Measurements from ENCODE around the gene APOA5. TPM values are rescaled to one million over a fixed set of nuclear protein-coding genes. Genes with fewer than 3 reads are reported as not detected.
"Not testable (repeated sequence)": the region's sequence is repeated elsewhere in the genome, so short reads cannot be mapped to it uniquely, and the experiment has no call there.

The APOA5 gene
- total RNA-seq, 1 donor from 2014 or later = not detected

DNA sequence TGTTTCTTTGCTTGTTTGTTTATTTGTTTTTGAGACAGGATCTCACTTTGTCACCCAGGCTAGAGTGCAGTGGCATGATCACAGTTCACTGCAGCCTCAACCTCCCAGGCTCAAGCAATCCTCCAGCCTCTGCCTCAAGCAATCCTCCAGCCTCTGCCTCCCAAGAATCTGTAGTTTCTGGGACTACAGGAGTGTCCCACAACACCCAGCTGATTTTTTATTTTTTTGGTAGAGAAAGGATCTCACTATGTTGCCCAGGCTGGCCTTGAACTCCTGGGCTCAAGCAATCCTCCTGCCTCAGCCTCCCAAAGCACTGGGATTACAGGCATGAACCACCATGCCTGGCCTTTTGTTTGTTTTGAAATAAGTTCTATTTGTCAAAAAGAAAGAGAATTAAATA lies 10.0 kb upstream of the APOA5 start:
- intact Hi-C loops (cut with micrococcal nuclease) = not testable (repeated sequence)

DNA sequence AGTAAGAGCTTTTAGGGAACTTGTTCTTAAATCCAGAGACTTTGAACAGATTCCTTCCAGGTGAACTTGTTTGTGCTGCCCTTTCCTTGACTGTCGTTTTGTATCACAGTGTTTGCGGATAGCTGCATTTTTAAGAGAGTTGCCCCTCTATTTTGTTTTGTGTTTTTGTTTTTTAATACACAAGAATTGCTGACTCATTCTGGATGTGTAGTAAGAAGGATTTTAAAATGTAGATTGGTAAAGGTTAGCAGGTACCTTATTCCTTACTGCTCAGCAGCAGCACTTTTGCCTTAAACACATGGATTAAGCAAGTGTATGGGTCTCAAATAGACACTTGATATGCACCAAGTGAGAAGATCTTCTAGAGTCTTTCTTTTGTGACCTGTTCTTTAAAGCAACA lies 8.9 kb upstream of the APOA5 start:
- intact Hi-C loops (cut with micrococcal nuclease) = no loop called here

DNA sequence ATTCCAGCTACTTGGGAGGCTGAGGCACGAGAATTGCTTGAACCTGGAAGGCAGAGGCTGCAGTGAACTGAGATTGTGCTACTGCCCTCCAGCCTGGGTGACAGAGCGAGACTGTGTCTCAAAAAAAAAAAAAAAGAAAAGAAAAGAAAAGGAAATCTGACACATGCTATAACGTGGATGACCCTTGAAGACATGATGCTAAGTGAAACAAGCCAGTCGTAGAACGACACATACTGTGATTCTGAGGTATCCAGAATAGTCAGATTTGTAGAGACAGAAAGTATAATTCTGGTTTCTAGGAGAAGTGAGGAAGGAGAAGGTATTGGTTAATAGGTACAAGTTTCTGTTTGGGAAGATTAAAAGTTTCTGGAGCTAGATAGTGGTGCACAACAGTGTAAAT lies 6.7 kb upstream of the APOA5 start:
- intact Hi-C loops (cut with micrococcal nuclease) = no loop called here

DNA sequence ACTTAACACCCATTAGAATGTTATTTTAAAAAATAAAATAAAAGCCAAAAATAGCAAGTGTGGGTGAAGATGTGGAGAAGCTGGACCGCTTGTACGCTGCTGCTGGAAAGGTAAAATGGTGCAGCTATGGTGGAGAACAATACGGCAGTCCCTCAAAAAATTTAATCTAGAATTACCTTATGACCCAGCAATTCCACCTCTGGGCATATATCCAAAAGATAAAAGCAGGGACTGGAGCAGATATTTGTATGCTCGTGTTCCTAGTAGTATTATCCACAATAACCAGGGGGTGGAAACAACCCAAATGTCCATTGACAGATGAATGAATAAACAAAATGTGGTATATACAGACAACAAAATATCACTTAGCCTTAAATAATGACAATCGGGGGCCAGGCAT lies 6.1 kb upstream of the APOA5 start:
- intact Hi-C loops (cut with micrococcal nuclease) = no loop called here

DNA sequence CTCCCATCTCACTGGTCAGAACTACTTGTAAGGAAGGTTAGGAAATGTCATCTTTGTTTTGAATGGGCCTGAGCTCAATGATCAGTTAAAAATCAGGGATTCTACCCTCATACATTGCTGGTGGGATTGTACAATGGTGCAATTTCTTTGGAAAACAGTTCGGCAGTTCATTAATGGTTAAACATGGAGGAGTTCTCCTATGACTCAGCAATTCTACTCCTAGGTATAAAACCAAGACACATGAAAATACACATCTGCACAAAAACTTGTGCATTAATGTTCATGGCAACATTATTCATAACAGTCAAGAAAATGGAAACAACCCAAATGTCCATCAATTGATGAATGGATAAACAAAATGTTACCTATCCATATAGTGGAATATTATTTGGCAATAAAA lies 4.9 kb upstream of the APOA5 start:
- intact Hi-C loops (cut with micrococcal nuclease) = no loop called here

DNA sequence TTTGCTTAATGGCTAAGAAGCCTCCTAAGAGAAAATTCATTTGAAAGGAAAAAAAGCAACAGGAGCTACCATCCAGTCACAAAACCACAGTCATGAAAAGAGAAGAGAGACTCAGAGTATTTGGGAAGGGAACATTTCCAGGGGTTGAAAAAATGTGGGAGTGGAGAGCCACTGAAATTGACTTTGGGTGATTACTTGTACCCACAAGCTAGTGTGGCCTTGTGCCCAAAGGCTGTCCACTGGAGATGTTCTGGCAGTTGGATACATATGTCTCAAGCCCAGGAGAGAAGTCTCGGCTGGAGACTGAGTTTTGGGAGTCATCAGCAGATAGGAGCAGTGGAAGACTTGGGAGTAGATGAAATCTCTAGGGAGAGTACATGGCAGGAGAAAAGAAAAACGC lies 3.2 kb upstream of the APOA5 start:
- intact Hi-C loops (cut with micrococcal nuclease) = no loop called here

DNA sequence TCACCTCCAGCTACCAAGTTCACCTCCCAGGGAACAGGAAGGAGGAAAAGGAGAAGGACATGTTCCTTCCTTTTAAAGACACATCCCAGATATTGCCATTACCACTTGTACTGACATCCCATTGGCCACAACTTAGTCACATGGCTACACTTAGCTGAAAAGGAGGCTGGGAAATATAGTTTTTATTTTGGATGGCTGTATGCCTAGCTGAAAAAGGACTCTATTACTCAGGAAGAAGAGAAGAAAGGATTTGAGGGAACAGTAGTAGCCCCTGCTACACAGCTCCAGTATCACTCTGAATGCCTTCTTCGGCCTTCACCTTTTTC lies 2.1 kb upstream of the APOA5 start:
- intact Hi-C loops (cut with micrococcal nuclease) = no loop called here

DNA sequence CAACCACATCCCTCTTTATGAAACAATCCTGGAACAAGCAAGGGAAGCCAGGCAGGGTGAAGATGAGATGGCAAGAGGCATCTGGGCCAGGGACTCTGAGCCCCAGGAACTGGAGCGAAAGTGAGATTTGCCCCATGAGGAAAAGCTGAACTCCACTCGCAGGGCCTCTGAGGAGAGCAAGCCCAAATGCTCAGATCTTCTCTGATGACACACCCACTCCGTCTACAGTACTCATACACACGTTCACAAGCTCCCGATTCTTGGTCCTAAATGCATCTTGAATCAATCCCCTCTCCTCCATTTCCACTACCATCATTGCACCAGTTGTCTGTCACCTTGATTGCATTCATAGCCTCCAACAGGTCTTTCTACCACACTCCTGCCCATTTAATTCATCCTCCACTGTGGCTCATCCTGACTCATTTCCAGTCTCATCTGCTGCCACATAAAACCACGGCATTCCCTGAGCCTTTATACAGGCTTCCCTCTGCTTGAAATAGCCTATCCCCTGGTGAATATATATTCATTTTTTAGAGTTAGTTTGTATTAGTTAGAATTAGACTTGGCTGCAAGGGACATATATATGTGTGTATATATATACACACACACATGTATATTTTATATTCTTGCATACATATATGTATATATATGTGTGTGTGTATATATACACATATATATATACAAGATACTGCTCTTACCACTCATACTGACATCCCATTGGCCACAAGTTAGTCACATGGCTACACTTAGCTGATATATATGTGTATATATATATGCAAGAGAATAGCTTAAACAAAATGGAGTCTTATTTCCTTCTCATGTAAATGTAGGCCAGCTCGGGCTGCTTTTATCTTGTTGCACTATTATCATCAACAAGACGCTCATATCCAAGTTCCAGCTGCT lies 1.4 kb upstream of the APOA5 start:
- intact Hi-C loops (cut with micrococcal nuclease) = no loop called here

DNA sequence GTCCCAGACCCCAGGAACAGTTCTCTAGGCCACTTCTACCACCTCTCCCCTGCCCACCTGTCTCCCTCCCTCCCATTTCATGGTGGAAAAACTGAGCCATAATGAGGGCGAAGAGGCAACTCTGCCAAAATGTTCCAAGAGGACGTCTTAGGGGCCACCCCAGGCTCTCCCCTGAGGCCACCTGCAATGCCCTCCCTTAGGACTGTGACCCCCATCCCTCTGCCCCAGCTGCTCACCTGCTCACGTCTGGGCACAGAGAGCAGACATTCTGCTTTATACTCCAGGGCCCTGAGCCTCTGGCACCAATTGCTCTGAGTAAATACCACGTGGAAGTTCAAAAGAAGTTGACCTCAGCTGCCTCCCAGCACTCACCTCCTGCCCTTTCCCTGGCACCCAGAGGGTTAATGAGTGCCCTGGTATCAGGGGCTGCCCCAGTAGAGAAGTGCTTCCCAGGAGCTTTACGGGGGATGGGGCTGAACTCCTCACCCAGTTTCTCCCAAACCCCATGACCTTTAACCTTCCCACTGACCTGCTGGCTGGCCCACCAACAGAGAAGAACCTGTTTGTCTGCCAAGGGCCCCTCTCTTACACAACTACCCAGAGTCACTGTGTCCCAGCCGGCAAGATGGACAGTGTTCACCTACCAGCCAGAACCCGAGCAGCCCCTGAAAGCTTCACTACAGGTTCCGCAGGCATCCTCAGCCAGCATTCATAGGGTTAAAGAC lies 627 bp upstream of the APOA5 start:
- intact Hi-C loops (cut with micrococcal nuclease) = no loop called here

DNA sequence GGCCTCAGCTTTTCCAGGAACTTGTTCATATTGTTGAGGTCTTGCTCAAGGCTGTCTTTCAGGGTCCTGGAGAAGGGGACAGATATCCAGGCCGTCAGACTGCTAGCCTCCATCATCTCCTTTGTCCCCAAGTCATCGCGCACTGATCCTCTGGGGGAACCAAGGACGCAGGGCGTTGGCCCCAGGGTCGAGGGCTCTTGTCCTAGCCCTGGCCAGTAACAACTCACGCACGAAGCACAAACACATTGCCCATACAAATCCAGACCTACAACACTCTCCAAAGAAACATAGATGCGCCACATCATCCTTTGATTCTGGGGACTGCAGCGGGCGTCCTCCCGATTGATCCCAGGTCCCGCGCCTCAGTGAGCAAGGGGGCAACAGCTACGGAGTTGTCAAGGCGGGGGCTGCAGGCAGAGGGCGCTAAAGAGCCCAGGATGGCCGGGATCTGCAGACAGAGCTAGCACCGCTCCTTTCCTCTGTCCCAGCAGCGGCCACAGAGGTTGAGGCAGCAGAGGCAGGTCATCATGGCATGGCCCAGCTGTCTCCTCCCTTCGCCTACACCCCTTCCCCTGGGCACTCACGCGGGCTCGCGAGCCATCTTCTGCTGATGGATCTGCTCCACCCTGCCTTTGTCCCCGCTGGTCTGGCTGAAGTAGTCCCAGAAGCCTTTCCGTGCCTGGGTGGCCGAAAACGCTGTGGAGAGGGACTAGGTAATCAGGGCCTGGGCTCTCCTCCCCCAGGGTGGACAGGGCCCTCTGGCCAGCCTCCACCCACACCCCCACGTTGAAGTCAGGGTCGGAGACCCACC lies 472 bp downstream of the APOA5 start:
- intact Hi-C loops (cut with micrococcal nuclease) = loop anchor here (1.0 to 2.0 kb wide), 4 partner anchors 45 to 435 kb away; no protein-coding TSS in a partner anchor

DNA sequence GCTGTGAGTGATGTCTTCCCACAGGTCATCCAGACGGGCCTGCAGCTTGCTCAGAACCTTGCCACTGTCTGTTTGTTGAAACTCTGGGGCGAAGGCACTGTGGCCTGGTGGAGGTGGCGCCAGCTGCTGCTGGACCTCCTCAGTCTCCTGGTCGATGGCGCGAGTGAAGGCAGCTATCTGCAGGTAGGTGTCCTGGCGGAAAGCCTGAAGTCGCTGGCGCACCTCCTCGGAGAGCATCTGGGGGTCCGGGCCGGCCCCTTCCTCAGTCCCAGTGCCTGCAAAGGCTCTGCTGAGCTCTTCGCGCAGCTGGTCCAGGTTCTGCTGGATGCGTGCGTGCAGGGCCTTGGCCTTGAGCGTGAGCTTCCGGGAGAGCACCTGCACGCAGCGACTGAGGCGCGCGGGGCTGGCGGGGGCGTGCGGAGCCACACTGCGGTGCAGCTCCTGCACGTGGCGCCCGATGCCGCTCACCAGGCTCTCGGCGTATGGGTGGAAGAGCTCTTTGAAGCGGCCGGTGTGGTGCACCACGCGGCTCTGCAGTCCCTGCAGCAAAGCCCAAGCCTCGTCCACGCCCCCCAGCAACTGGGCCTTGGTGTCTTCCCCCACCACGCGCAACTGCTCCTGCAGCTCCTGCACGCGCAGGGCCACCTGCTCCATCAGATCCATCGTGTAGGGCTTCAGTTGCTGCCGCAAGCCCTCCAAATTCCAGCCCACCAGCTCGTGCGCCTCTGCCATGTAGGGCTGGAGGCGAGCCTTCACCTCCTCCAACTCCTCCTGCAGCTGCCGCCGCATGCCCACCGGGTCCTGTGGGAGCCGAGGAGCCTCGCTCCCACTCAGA lies 1.3 kb downstream of the APOA5 start:
- intact Hi-C loops (cut with micrococcal nuclease) = loop anchor here (1.0 to 2.0 kb wide), 4 partner anchors 46 to 436 kb away; no protein-coding TSS in a partner anchor

DNA sequence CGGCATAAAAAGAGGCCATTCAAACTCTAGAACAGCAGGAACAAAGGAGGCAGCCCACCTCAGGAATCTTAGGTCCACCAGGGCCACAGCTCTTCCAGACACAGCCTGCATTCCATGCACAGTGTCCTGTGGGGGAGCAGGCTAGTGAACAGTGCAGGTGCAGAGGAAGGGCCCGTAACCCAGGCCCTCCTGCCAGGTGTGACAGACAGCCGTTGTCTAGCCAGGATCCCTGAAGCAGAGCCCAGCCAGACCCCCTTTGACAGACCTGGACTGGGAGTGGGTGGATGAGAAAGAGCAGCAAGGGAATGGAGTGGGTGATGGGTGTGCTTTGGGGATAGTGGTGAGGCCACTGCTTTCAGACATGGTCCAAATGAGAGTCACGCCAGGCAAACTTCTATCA lies 2.7 kb downstream of the APOA5 start:
- intact Hi-C loops (cut with micrococcal nuclease) = loop anchor here (1.0 kb wide), 7 partner anchors 16 to 539 kb away; partner anchors contain the start of genes PAFAH1B2, SIDT2 and SIK3

DNA sequence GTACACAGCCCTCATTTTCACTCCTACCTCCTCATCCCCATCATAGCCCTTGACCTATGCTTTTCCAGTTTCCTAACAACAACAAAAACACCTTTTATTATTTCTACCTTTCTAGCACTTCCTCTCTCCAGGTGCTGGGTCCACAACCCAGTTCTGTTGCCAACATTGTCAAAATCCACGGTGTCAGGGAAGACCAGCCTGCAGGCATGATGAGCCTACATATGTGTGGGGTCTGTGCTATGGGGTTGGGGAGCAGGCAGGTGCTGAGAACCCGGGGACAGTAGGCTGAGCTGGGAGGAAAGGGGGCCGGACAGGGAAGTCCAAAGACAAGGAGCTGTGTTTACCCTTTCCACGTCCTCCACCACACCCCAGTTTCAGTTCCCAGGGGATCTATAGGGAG lies 3.1 kb downstream of the APOA5 start:
- intact Hi-C loops (cut with micrococcal nuclease) = loop anchor here (1.0 kb wide), 7 partner anchors 15 to 540 kb away; partner anchors contain the start of genes PAFAH1B2, SIDT2 and SIK3

DNA sequence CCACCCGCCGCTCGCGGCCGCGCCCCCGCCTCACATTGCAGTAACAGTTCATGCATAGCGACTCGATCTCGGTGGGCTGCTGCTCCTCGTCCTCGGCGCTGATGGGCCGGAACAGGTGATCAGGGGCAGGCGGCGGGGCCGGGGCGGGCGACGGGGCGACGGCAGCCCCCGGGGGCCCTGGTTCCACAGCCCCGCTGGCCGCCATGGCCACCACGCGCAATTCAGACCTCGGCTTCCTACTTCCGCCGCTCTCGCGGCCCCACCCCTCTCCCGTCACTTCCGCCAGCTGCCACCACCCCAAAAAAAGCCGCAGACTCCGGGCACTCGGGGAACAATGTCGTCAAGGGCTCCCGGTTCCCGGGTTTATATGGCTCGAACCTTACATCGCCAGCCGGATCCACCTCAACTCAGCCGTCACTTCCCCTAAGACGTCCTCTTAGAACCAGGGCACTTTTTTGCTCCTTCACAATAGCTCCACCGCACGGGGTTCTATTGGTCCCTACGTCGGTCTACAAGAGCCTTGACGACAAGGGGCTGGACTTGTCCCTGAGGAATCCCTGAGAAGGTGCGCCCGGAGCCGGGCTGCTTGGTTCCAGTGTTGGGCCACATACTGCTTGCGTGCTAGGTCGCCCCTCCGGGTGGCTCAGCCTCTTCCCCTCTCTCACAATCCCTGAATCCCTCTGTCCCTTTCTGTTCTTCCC lies 3.7 kb downstream of the APOA5 start, which contains the start of gene ZPR1:
Gene ZPR1, minus strand, starts transcription at position 238 of the 701 bp plus-strand sequence. Its CDS starts 33 bp downstream, at position 205.
- intact Hi-C loops (cut with micrococcal nuclease) = loop anchor here (1.0 kb wide), 7 partner anchors 15 to 540 kb away; partner anchors contain the start of genes PAFAH1B2, SIDT2 and SIK3

DNA sequence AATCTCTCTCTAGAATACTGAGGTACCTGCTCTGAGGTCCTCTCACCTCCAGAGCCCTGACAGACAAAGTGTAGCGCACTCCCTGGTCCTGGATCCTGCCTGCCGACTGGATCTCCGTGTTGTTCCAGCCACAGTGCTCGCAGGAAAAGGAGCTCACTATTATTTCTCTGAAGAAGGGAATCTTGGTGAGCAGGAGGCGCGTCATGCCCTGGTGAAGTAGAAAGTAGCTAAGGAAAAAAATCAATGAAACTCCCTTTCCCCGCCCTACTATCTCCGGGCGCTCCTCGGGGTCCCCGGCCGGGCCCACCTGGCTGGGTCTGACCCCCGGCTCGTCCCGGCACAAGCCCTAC lies 4.3 kb downstream of the APOA5 start:
- intact Hi-C loops (cut with micrococcal nuclease) = no loop called here

DNA sequence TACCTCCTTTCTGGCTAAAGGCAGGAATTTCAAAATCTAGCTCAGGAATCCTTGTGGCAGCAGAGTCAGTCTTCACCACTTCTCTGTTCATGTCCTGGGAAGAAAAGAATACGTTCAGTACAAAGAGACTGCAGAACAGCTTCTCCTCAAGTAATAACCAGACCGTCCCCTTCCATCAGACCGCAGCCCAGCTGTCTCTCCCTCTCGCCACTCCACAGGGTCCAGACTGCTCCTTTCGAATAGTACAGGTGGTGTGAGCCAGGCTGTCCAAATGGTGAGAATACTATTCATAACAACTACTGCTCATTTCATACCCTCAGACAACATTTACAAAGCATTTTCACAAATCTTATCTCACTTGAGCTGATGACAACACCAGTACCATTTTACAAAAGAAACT lies 4.7 kb downstream of the APOA5 start:
- intact Hi-C loops (cut with micrococcal nuclease) = no loop called here

DNA sequence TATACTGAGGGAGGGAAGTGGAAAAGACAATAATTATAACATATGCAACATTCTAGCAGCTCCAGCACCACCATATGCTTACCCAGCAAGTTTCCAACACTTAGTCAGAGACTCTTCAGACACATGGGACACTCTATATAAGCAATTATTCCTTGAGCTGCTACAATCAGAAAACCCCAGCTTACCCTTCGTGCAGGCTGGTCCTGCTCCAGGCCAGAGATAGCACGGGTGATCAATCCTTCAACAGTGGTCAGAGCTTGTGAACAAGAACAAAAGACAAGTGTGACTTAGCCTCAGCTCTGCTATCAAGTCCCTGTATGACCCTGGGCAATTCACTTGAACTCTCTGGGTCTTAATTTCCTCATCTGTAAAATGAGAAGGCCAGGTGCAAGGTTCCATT lies 5.4 kb downstream of the APOA5 start:
- intact Hi-C loops (cut with micrococcal nuclease) = no loop called here

DNA sequence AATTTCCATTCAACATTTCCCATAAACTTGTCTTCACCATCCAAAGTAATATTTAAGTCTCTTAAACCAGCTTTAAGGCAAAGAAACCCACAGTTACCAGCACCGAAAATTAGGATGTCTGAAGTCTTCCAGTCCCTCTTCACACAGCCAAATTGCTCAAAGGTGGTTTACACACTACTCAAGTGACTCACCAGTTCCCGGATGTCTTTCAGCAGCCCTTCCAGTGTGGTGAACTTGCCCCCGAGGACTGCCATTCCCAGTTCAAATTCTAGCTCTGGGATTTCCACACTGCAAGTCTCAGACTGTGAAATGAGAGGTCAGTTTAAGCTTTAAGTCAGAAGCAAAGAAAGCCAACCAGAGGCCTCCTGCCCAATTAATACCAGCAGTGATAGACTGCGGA lies 9.0 kb downstream of the APOA5 start:
- intact Hi-C loops (cut with micrococcal nuclease) = loop anchor here (1.0 kb wide), 1 partner anchor 9 kb away; no protein-coding TSS in a partner anchor

DNA sequence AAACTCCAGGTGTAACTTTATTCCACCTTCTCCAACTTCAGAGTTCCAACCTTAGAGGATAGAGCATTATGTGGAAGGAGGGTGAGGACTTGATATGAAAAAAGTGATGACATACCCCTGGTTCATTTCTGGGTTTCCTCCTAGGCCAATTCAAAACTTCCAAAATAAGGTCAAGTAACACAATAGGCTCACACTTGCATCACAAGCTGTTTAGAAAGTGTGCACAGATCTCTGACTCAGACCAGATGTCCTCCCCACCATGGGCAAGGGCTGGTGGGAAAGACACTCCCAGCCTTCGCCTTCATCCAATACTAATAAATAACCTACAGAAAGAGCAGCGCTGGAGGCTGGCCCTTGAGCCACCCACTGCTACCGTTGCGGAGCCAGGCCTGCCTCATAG lies 13.1 kb downstream of the APOA5 start:
- intact Hi-C loops (cut with micrococcal nuclease) = no loop called here

DNA sequence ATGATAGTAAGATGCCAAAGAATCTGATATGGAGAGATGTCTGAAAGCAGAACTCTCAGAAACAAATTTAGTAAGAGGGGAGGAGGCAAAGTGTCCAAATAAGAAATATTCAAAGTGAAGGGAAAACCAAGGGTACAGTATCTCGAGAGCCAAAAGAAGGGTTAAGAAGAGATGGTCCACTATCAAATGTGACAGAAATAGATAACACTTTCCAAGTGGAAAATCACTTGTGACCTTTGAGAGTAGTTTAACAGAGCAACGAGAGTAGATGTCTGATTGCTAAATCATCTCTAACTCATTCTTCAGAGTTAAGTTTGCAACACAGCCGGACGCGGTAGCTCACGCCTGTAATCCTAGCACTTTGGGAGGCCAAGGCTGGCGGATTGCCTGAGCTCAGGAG lies 14.6 kb downstream of the APOA5 start:
- intact Hi-C loops (cut with micrococcal nuclease) = no loop called here
